ENCODE measurements around the gene FBXL17. TPM values are rescaled to one million over a fixed set of nuclear protein-coding genes. Genes with fewer than 3 reads are reported as not detected.
A peak's percentile ranks its signal among the peaks of the same experiment; 100 is the strongest.

FBXL17 gene
- total and polyA plus RNA-seq, 2 of the 13 experiments (the other 11 are each of a cell fraction or from before 2014, with no cell fraction given) = 3.0 to 7.9 TPM

DNA sequence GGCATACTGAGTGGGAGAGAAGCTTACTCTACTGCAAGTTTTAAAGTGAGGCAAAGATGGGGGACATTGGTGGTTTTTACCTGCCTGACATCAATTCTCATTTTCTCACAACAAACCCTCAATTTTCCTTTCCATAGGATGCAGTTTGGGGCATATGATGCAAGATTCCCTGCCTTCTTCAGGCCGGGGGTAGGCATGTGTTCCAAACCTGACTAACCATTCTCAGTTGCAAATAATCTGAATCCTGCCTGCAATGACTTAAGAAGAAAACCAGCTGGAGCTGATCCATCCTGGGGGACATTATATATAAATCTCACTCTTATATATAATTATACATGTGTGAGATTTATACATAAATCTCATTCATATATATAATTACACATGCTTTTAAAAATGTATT is 487.5 kb downstream of the FBXL17 start (continued):
- TF ChIP-seq REST (IDR thresholded peaks at IDR 0.05; ENCODE audit: borderline replicate concordance in 1 of 2, low read depth in 1 of 2, low read length in 2 of 2) = no peak
- TF ChIP-seq NCOR1 (IDR thresholded peaks at IDR 0.05; ENCODE audit: borderline replicate concordance, low read length) = no peak
- no peak for TF ChIP-seq ZBTB26 (CRISPR knock-in tag; IDR thresholded peaks at IDR 0.05; ENCODE audit: borderline replicate concordance)

DNA sequence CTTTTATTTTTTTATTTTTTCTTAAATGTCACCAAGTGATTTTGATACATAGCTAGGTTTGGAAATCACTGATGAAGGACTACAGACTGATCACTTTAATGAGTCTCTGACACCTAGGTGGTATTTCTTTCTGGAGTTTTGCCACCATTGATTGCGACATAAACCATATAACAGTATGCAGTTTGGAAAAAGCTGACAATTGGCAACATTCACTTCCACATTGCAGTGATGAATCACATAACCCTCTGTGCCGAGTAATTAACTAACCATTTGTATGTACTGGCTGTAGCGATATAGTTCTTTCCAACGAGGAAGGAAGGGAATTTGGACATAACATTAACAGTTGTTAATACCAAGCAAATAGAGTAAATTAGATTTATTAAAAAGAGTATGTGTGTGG is 488.3 kb downstream of the FBXL17 start:
- no peak overlapping the region for H3K27ac ChIP-seq (ENCODE audit: extremely low read length, insufficient read depth, low read length)
- no peaks in the 10 kb centered on the region for H3K79me2 ChIP-seq (ENCODE audit: insufficient read depth, low read length)
- H3K4me3 ChIP-seq (replicated peaks in 1 of 3; ENCODE audit: insufficient read depth in 1 of 3, low read depth in 2 of 3, low read length in 3 of 3) = no peak overlapping the region
- in situ Hi-C loops (cut with HindIII; ENCODE audit: extremely low pct_ligation_motif_present, low pct_unique_long_range_greater_than_20kb) (no loop called here), intact Hi-C loops (cut with micrococcal nuclease; ENCODE audit: unreplicated experiment) (no loop called here)
- no peaks in the 10 kb centered on the region for H3K4me1 ChIP-seq (ENCODE audit: insufficient read depth, low read length)
- H3K4me2 ChIP-seq (ENCODE audit: low read depth, low read length) = no peak overlapping the region
- H4K20me1 ChIP-seq (ENCODE audit: insufficient read depth, low read length) = no peaks in the 10 kb centered on the region
- no peaks in the 10 kb centered on the region for H3K9me3 ChIP-seq (ENCODE audit: low read length)
- ChIA-PET CTCF (ENCODE audit: low intra/inter-chr PET ratio, low total read pairs) (no interaction called here), POLR2A (no interaction called here)
- no peak overlapping the region for H3K9ac ChIP-seq (ENCODE audit: insufficient read depth, low read depth, low read length)
- H3K36me3 ChIP-seq (replicated peaks in 1 of 2; ENCODE audit: control insufficient read depth in 1 of 2, insufficient read depth in 2 of 2, low read length in 2 of 2) = no peaks in the 10 kb centered on the region
- no peak overlapping the region for H2AFZ ChIP-seq (ENCODE audit: low read length)
- ATAC-seq (no peak), FAIRE-seq (no peak), DNase-seq (ENCODE audit: low spot score) (no peak)
- no peaks in the 10 kb centered on the region for H3K27me3 ChIP-seq (ENCODE audit: control insufficient read depth in 1 of 2, insufficient read depth in 2 of 2, low read length in 2 of 2)
- no TSS peak for BruUV-seq (replicated peaks)
- 64% methylated on average over 4 of the region's 4 CpGs for WGBS (ENCODE audit: low lambda C conversion rate)
- TF ChIP-seq CEBPB (IDR thresholded peaks at IDR 0.05; ENCODE audit: borderline replicate concordance, low read depth, low read length) = peak; percentile 84
- no peak for TF ChIP-seq ASH2L (IDR thresholded peaks at IDR 0.05; ENCODE audit: insufficient read length, low read depth, low read length)
